ENCODE data around the gene TOM1L2. TPM values are rescaled to one million over a fixed set of nuclear protein-coding genes. Genes with fewer than 3 reads are reported as not detected.

TOM1L2 gene
- total RNA-seq, 2 donors from 2014 or later, result 47.6 to 68.7 TPM

- Histone ChIP-seq H3K9me3 (no peaks in the 10 kb centered on the region), H3K36me3 (no peaks in the 10 kb centered on the region), H3K27ac (no peak overlapping the region), H3K9ac (ENCODE audit: low read depth in 2 of 2, low read length in 2 of 2) (no peak overlapping the region), H3K27me3 (no peaks in the 10 kb centered on the region), H3K4me1 (no peaks in the 10 kb centered on the region), H3K4me3 (no peak overlapping the region)
- DNase-seq, result no peak
- intact Hi-C loops (cut with DNase I), result no loop called here
- no peak for TF ChIP-seq CTCF (IDR thresholded peaks at IDR 0.05)
Measured at GRCh38 chr17:17806611-17807274, 165.5 kb downstream of the TOM1L2 start.

GRCh38 chr17:17806035-17806434 is 166.2 kb downstream of the TOM1L2 start:
- Histone ChIP-seq H3K27ac (no peak overlapping the region), H3K9ac (ENCODE audit: low read depth in 2 of 2, low read length in 2 of 2) (no peak overlapping the region), H3K4me3 (no peak overlapping the region), H3K4me1 (no peaks in the 10 kb centered on the region), H3K9me3 (no peaks in the 10 kb centered on the region), H3K27me3 (no peaks in the 10 kb centered on the region), H3K36me3 (no peaks in the 10 kb centered on the region)
- DNase-seq, result no peak
- TF ChIP-seq CTCF (IDR thresholded peaks at IDR 0.05), result no peak
- intact Hi-C loops (cut with DNase I), result no loop called here

GRCh38 chr17:17805575-17805974 is 166.6 kb downstream of the TOM1L2 start:
- H3K4me3 ChIP-seq, result no peak overlapping the region
- no peak overlapping the region for H3K9ac ChIP-seq (ENCODE audit: low read depth in 2 of 2, low read length in 2 of 2)
- no peak for DNase-seq
- H3K4me1 ChIP-seq, result no peaks in the 10 kb centered on the region
- intact Hi-C loops (cut with DNase I), result no loop called here
- TF ChIP-seq CTCF (IDR thresholded peaks at IDR 0.05), result no peak
- H3K9me3 ChIP-seq, result no peaks in the 10 kb centered on the region
- no peaks in the 10 kb centered on the region for H3K36me3 ChIP-seq
- no peaks in the 10 kb centered on the region for H3K27me3 ChIP-seq
- H3K27ac ChIP-seq, result no peak overlapping the region

GRCh38 chr17:17804007-17804406 is 168.2 kb downstream of the TOM1L2 start:
- intact Hi-C loops (cut with DNase I), result no loop called here

GRCh38 chr17:17801800-17802481 is 170.3 kb downstream of the TOM1L2 start:
- Histone ChIP-seq H3K27me3 (no peaks in the 10 kb centered on the region), H3K36me3 (no peaks in the 10 kb centered on the region), H3K9me3 (no peaks in the 10 kb centered on the region), H3K9ac (ENCODE audit: low read depth in 2 of 2, low read length in 2 of 2) (no peak overlapping the region), H3K27ac (no peak overlapping the region), H3K4me1 (no peaks in the 10 kb centered on the region), H3K4me3 (no peak overlapping the region)
- intact Hi-C loops (cut with DNase I), result no loop called here
- no peak for DNase-seq
- TF ChIP-seq CTCF (IDR thresholded peaks at IDR 0.05), result no peak

More at GRCh38 chr17:17804007-17804406, 168.2 kb downstream of the TOM1L2 start:
- no peak for DNase-seq
- Histone ChIP-seq H3K36me3 (no peaks in the 10 kb centered on the region), H3K9me3 (no peaks in the 10 kb centered on the region), H3K9ac (ENCODE audit: low read depth in 2 of 2, low read length in 2 of 2) (peak overlapping the region in 1 of 2 donors; percentile 9), H3K27ac (no peak overlapping the region), H3K4me3 (no peak overlapping the region), H3K27me3 (no peaks in the 10 kb centered on the region), H3K4me1 (no peaks in the 10 kb centered on the region)
- no peak for TF ChIP-seq CTCF (IDR thresholded peaks at IDR 0.05)

Measured in colonic mucosa (tissue), 4 donors.